ENCODE data around the gene PTPRZ1.

The PTPRZ1 gene

GRCh38 chr7:121941830-121942229, 68.9 kb downstream of the PTPRZ1 start:
- TF ChIP-seq, protein P1, sequence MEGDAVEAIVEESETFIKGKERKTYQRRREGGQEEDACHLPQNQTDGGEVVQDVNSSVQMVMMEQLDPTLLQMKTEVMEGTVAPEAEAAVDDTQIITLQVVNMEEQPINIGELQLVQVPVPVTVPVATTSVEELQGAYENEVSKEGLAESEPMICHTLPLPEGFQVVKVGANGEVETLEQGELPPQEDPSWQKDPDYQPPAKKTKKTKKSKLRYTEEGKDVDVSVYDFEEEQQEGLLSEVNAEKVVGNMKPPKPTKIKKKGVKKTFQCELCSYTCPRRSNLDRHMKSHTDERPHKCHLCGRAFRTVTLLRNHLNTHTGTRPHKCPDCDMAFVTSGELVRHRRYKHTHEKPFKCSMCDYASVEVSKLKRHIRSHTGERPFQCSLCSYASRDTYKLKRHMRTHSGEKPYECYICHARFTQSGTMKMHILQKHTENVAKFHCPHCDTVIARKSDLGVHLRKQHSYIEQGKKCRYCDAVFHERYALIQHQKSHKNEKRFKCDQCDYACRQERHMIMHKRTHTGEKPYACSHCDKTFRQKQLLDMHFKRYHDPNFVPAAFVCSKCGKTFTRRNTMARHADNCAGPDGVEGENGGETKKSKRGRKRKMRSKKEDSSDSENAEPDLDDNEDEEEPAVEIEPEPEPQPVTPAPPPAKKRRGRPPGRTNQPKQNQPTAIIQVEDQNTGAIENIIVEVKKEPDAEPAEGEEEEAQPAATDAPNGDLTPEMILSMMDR (conservative IDR thresholded peaks at IDR 0.05; ENCODE audit: control insufficient read depth, insufficient read depth, low read depth, low read length), result no peak
- H3K4me3 ChIP-seq (ENCODE audit: control insufficient read depth, low read depth, low read length), result no peak overlapping the region
- no peak for DNase-seq (ENCODE audit: low read depth)

GRCh38 chr7:121945066-121945465, 72.1 kb downstream of the PTPRZ1 start:
- DNase-seq (ENCODE audit: low read depth), result no peak
- TF ChIP-seq, protein P1 (conservative IDR thresholded peaks at IDR 0.05; ENCODE audit: control insufficient read depth, insufficient read depth, low read depth, low read length), result no peak
- no peak overlapping the region for H3K4me3 ChIP-seq (ENCODE audit: control insufficient read depth, low read depth, low read length)

- H3K4me3 ChIP-seq (ENCODE audit: control insufficient read depth, low read depth, low read length), result no peak overlapping the region
- TF ChIP-seq, protein P1 (conservative IDR thresholded peaks at IDR 0.05; ENCODE audit: control insufficient read depth, insufficient read depth, low read depth, low read length), result no peak
- DNase-seq (ENCODE audit: low read depth), result no peak
Observed at GRCh38 chr7:121945480-121946236, 72.7 kb downstream of the PTPRZ1 start.

- DNase-seq (ENCODE audit: low read depth), result no peak
- TF ChIP-seq, protein P1 (conservative IDR thresholded peaks at IDR 0.05; ENCODE audit: control insufficient read depth, insufficient read depth, low read depth, low read length), result no peak
- H3K4me3 ChIP-seq (ENCODE audit: control insufficient read depth, low read depth, low read length), result no peak overlapping the region
Observed at GRCh38 chr7:121953164-121953563, 80.2 kb downstream of the PTPRZ1 start.

GRCh38 chr7:121953601-121954000, 80.6 kb downstream of the PTPRZ1 start:
- H3K4me3 ChIP-seq (ENCODE audit: control insufficient read depth, low read depth, low read length), result no peak overlapping the region
- no peak for DNase-seq (ENCODE audit: low read depth)
- TF ChIP-seq, protein P1 (conservative IDR thresholded peaks at IDR 0.05; ENCODE audit: control insufficient read depth, insufficient read depth, low read depth, low read length), result no peak

DNA sequence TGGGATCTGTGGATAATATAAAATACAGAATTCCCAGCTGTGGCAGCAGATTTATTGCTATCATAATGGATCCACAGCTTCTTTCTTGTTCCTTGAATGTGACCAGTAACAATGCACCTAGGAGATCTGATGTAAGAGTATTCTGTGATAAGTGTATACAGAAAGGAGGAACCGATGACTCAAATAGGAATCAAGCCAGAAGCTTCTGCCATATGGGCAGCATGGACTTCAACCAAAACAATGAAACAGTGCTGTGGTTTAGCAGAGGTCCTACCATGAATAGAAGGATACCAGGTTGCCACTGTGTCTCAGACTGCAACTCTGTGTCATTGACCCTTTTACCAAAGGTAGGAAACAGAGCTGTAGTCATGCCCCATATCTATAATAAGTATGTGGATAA, 81.8 kb downstream of the PTPRZ1 start:
- H3K4me3 ChIP-seq (ENCODE audit: control insufficient read depth, low read depth, low read length), result no peak overlapping the region
- DNase-seq (ENCODE audit: low read depth), result peak; percentile 73
- TF ChIP-seq, protein P1 (conservative IDR thresholded peaks at IDR 0.05; ENCODE audit: control insufficient read depth, insufficient read depth, low read depth, low read length), result no peak
